ENCODE results near the gene AKAP13.

The AKAP13 gene

DNA sequence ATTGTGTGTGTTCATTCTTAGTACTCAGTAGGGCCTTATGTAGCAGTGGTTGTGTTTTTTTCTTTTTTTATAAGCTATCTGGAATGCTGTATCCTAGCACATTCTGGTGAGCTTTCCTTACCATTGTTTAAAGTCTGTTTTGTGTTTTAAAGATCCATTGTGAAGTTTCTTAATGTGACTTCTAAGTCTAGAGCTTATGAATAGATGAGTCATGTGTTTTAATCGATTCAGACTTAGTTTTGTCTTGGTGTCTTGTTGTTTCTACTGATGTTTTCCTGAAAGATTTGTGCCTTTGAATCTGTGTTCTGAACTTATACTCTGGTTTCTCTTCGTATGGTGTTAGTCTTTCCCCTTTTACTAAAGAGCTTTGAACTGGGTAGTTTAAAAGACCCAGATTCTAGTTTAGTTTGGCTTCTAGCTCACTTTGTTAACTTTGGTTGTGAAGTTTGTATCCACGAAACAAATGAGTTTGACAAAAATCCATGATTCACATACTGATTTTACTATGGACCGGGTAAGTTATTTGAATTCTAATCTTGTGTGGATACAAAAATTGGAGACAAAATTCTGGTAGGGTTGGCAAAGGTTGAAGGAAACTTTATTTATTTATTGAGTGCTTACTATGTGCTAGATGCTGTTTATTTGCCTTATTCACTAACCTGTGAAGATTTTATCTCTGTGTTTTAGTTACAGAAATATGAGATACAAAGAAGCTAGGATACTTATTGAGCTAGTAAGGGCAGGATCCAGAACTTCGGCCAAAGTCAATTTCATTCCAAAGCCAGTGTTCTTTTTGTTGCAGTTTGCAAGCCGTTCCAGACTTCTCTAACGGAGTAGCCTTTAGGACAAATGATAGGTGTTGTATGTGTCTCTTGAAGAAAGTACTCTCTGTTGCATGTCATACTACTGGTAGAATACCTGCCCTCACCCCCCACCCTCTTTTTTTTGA, 24.8 kb downstream of the AKAP13 start:
- no peak overlapping the region for H3K4me3 ChIP-seq (ENCODE audit: low read depth, low read length)

DNA sequence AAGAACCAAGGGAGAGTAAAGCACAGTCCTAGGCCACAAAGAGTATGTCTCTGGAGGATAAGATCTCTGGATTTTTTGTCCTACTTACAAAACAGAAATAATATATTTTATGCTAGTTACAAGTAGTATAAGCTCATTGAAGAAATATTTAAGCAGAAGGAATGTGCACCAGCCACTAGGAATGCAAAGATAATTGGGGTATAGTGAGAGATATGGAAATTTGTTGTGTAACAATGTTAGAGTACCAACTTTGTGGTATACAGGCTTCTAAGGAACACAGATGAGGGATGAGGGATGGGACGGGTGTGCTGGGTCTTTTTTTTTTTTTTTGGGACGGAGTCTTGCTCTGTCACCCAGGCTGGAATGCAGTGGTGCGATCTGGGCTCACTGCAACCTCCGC, 26.5 kb downstream of the AKAP13 start:
- H3K4me3 ChIP-seq (ENCODE audit: low read depth, low read length) = no peak overlapping the region

DNA sequence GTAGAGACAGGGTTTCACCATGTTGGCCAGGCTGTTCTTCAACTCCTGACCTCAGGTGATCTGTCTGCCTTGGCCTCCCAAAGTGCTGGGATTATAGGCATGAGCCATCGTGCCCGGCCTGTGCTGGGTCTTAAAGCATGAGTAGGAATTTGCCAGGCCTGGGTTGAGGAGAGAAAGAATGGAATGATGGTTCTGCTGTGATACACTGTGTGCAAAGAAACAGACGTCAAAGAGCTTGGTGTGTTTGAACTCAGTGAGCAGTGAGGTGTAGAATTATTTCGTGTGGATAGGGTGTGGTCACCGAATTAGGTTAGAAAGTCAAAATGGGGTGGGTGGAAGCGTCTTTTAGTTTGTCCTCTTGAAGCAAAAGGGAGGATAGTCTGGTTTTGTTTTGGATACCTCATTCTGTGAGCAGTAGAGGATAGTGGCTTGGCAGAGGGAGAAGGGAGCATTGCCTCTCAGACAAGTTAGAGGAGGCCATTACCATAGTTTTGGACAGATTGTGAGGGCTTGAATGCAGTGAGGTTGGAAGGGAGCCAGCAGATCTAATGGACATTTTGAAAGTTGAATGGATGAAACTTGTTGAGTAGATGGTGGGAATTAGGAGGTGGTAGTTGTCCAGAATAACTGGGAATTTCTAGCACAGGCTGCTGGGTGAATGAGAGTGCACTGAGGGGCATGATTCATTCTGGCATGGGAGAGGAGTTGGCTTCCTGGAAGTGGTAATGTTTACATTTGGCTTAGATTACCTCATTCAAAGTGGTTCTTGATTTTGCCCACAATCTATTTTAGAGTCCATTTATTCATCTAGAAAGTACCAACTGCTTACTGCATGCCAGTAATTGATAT, 27.2 kb downstream of the AKAP13 start:
- H3K4me3 ChIP-seq (ENCODE audit: low read depth, low read length) = no peak overlapping the region

DNA sequence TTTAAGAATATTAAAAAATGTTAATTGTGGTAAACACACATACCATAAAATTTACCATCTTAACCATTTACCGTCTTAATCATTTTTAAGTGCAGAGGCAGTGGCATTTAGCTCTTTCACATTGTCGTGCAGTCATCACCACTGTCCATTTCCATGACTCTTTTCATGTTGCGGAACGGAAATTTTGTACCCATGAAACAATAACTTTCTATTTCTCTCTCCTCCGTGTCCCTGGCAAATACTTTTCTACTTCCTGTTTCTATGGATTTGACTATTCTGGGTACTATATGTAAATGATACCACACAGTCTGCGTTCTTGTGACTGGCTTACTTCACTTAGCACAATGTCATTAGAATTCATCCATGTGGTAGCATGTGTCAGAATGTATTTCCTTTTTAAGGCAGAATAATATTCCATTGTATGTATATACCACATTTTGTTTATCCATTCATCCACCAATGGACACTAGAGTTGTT, 27.9 kb downstream of the AKAP13 start:
- no peak overlapping the region for H3K4me3 ChIP-seq (ENCODE audit: low read depth, low read length)

DNA sequence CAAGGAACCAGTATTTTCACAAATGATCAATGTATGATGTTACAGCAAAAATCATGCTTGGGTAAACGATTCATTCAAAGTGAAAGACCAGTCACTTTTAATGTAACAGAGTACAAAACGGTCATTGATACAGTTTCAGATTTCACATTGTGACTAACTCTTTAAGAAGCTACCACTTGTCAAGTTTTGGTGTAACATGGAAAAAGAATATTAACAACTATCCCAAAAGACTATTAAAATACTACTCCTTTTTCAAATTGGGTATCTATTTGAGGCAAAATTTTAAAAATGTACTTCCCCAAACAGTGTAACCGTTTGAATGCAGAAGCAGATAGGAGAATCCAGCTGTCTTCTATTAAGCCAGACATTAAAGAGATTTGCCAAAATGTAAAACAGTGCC, 31.7 kb downstream of the AKAP13 start:
- no peak overlapping the region for H3K4me3 ChIP-seq (ENCODE audit: low read depth, low read length)

DNA sequence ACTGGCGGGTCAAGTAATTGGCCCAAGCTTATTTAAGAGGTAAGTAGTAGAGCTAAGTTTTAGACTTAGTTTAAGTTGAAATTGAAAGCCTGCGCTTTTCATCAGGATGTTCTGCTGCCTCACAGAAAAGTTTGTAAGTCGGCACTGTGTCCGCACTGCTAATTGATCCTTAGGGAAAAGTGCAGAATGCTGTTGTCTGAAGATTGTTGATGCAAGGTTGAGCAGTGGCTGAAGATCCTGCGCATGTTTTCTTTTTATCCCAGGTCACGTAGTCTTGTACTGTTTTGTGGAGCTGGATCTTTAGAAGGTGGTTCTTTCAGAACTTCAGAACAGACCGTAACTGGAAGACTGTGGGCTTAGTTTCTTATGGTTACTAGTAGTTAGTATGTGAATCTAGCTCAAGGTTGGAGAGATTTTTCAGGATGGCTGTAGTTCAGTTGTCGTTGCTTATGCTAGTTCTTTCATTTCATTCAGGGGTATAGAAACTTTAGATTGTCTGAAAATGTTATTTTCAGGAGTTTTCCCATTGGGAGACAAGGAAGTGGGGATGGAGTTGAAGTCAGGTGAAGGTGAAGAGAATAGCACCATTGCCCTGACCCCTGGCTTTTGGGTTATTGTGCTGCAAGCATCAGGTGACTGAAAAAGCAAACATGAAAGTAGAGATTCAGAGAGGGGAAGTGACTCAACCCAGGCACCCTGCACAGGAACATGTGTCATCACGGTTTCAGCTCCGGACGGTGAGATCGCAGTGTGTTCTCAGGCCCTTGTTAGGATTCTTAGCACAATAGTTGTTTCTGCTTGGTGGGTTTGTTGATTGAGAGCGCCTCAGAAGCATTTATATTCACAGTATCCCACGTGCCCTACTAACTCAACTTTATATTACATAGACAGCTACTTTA, 32.8 kb downstream of the AKAP13 start:
- no peak overlapping the region for H3K4me3 ChIP-seq (ENCODE audit: low read depth, low read length)

DNA sequence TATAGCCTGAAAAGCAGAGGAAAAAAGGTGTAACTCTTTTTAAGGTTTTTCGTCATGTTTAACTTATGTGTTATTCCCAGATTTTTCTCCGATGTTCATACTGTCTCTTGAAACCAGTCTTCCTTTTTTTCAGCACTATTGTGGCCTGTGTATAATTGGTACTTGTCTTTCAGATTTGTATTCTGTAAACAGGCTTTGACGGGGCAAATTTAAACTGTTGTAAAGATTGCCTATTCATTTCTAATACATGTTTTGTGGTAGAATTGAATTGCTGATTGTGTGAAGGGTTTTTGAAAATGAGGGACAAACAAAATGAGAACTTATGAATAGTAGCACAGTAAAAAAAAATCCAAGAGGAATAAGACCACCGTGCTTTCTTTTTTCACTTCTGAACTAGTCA, 33.6 kb downstream of the AKAP13 start:
- no peak overlapping the region for H3K4me3 ChIP-seq (ENCODE audit: low read depth, low read length)

DNA sequence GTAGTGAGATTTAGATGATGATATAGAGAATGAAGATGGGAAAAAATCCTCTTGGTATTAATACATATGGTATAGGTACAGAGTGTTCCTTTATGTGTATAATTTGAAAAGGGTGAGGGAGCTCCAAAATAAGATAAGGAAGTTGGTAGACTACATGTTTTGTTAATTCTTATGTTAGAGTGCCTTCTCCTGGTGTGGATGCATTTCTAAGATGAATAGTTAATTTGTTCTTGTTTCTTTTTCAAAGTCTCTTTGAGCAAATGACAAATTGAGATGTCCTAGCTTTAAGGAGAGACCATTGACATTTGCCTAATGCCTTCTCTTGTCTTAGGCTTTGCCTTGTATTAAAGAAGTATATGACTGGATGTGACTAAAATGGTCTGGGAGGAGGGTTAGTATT, 34.1 kb downstream of the AKAP13 start:
- no peak overlapping the region for H3K4me3 ChIP-seq (ENCODE audit: low read depth, low read length)

DNA sequence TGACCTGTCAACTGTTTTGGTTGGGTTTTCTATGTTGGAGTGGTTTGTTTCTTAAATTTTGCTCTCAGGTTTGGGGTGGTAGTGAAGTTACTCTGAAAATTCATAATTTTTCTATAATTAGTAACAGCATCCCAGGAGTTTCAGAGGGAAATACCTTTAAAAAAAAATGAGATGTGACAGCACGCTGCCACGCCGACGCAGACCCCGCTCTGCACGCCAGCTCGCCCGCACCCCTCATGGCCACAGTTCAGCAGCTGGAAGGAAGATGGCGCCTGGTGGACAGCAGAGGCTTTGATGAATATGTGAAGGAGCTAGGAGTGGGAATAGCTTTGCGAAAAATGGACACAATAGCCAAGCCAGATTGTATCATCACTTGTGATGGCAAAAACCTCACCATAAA, 34.6 kb downstream of the AKAP13 start:
- H3K4me3 ChIP-seq (ENCODE audit: low read depth, low read length) = no peak overlapping the region

DNA sequence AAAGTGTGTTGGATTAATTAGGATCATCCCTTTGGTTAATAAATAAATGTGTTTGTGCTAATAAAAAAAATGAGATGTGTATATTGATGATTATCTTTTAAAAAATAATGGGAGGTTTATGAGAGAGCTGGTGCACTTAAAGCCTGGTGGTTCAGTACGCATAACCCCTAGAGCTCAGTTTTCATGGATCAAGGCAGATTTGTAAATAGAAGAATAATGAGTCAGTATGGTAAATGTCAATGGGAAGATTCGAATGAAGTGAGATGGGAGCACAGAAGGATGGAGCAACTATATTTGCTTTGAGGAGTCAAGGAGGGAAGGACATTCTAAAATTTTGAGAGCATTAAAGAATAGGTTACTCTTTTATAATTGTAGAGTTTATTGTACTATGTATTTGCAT, 35.4 kb downstream of the AKAP13 start:
- no peak overlapping the region for H3K4me3 ChIP-seq (ENCODE audit: low read depth, low read length)

DNA sequence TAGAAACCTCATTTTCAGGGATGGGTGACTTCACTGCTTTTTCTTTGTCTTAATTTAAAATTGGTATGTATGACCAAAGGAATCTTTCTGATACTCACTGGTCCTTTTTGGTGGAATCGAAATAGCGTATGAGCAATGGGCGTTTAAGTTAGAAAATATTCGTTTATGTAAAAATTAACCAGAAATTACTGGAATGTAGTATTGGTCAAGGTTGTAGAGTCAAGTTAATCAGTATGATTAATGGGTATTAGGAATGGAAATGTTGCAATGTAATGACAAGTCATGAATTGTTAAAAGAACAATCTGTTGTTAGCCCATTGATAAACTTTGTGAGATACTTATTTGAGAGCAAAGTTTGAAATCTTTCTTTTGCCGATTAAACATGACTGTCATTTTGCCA, 36.9 kb downstream of the AKAP13 start:
- H3K4me3 ChIP-seq (ENCODE audit: low read depth, low read length) = no peak overlapping the region

DNA sequence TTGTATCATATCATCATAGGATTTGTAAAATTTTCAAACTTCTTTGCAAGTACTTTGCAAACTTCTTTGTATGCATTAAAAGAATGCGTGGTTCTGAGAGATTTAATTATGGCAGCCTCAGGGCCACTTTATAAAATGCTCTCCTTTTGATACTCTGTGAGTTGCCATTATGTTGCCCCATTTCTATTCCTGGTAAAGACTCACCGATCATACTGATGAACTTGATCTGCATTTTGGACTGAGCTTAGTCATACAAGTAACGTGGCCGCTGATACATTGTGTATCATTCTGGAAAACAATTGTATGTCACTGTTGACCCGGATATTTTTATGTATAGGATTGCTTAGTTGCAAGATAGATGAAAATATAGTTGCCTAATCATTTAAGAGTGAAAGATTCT, 38.8 kb downstream of the AKAP13 start:
- H3K4me3 ChIP-seq (ENCODE audit: low read depth, low read length) = no peak overlapping the region

DNA sequence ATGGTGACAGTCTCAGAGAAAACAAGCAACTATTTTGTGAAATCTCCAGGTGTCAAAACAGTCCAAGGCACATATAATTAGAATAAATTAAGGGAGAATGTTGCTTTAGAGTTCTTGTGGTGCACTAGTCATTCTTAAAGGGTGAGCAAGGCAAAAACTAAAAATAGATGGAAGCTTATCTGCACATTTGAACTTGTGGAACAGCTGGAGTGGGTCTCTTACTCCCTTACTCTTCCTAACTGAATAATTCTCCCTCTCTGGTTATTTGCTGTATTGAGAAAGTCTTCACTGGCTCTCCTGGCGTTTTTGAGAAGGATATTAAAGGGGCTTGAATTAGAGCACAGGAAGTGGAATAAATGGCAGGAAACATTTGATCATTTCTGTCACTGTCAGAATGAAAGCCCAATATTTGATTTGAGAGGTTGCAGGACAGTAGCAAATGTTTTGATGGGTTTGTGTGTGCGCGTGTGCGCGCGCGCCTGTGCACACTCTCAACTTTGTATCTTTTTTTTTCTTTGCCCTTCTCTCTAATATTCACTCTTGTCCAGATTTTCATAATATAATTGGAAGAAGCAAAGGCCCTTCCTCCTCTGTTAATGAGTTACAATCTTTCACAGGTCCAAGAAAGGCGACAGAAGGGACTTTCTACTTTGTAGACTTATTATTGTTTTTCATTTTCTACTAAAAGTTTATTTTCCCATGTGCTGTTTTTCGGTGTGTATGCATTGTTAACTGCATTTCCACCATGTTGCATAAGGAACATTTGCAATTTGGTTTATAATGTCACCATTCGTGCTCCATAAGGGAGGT, 40.9 kb downstream of the AKAP13 start:
- H3K4me3 ChIP-seq (ENCODE audit: low read depth, low read length) = no peak overlapping the region

DNA sequence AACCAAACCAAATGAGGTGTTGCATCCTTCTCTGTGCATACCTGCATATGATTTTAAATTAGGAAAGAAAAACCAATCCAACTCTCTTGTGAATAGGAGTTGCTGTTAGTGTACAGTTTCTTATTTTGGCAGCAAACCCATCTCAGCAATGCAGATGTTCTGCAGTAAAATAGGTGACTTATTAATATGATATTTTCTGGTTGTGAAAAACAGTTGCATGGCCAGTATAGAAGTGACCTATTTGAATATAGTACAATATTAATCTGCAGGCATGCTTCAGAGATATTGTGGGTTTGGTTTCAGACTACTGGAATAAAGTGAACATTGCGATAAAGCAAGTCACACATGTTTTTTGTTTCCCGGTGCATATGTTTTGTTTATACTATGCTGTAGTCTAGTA, 42.2 kb downstream of the AKAP13 start:
- no peak overlapping the region for H3K4me3 ChIP-seq (ENCODE audit: low read depth, low read length)

DNA sequence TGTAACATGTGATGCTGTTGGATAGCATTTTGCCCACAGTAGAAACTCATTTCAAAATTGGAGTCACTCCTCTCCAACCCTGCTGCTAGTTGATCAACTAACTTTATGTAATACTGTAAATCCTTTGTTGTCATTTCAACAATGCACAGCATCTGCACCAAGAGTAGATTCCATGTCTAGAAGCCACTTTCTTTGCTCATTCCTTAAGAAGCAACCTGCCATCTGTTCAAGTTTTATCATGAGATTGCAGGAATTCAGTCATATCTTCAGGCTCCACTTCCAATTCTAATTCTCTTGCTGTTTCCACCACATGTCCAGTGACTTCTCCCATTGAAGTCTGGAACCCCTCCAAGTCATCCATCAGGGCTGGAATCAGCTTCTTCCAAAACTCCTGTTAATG, 42.9 kb downstream of the AKAP13 start:
- no peak overlapping the region for H3K4me3 ChIP-seq (ENCODE audit: low read depth, low read length)

DNA sequence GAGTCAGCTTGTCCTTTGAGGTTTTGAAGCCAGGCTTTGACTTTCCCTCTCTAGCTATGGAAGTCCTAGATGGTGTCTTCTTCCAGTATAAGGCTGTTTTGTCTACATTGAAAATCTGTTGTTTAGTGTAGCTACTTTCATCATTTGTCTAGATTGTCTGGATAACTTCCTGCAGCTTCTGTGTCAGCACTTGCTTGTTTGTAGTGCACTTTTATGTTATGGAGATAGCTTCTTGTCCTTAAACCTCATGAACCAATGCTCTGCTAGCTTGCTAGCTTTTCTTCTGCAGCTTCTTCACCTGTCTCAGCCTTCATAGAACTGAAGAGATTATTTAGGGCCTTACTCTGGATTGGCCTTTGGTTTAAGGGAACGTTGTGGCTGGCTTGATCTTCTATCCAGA, 43.8 kb downstream of the AKAP13 start:
- no peak overlapping the region for H3K4me3 ChIP-seq (ENCODE audit: low read depth, low read length)

DNA sequence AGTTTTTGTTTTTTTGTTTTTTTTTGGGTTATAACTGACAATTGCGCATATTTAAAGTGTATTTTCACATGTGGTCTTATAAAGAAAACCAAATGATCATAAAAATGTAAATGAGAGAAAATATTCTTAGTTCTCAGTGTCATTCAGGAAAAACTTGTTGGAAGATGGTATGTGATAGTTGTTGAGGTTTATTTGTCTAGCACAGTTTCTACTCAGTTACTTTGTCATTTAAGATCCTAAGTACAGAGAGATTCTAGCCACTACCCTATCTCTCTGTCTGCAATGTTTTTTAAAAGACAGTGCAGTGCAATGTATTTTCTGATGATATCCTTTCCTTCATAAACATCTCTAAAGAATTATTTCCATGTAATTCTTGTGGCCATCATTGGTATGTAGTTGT, 46.1 kb downstream of the AKAP13 start:
- no peak overlapping the region for H3K4me3 ChIP-seq (ENCODE audit: low read depth, low read length)

DNA sequence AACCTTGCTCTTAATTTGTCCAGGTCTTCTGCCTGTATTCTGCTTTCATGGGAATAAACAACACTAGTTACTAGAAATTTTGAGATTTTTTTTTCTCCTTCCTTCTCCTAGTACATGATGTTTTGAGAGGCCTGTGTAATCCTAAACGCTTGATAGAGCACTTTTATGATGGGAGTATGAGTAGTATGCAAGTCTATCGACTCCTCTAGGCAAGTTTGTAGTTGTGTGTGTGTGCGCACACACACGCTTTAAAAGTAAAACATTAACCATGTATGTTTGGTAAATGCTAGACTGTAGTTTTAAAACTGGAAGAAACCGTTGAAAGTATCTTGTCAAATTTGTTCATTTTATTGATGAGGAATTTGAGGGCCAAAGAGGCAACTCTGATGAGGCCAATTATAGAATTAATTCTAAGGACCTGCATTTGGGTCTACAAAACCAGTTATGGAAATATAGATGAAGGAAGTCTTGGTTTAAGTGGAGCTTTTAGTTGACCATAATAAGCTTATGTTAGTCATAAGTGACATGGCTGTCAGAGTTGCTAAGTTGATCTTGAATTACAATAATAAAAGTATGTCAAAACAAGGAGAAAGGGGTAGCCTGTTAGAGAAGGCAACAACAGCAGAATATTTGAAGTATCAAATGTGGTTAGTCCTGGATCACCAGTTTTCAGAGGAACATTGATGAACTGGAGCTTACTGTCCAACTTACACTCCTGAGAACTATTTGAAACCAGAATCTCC, 47.1 kb downstream of the AKAP13 start:
- H3K4me3 ChIP-seq (ENCODE audit: low read depth, low read length) = no peak overlapping the region

DNA sequence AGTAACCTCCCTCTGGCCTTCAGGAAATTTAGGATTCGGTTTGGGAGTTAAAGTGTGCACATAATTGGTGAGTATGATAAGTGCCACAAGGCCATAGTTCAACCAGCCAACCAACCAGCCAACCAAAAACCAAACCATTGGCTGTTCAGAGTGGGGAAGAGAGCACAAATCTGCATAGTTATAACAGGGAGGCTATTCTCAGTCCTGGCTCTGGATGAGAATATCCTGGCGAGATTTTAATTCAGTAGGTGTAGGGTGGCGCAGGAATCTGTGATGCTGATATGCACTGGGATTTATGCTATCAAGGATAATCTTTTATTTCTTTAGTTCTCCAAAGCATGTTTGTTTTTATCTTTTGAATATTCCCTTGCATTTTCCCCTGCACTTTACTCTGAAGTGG, 49.1 kb downstream of the AKAP13 start:
- no peak overlapping the region for H3K4me3 ChIP-seq (ENCODE audit: low read depth, low read length)

Measured in iPS-11a (cell line).